ENCODE measurements around the gene SSRP1. TPM values are rescaled to one million over a fixed set of nuclear protein-coding genes. Genes with fewer than 3 reads are reported as not detected.
A peak's percentile ranks its signal among the peaks of the same experiment; 100 is the strongest.

SSRP1 gene
- total RNA-seq, 1 donor from 2014 or later = 79.5 TPM

GRCh38 chr11:57320067-57320718 is 15.5 kb downstream of the SSRP1 start:
- H3K36me3 ChIP-seq (ENCODE audit: insufficient read depth, low read length) = peaks cover 21% of the 10 kb centered on the region
- H3K27ac ChIP-seq (ENCODE audit: low read depth, low read length) = no peak overlapping the region
- Mint-ChIP-seq H3K36me3 (ENCODE audit: low read depth, unreplicated experiment) (peaks cover 18% of the 10 kb centered on the region), H3K27me3 (ENCODE audit: low read depth, unreplicated experiment) (no peaks in the 10 kb centered on the region), H3K27ac (ENCODE audit: unreplicated experiment) (no peak overlapping the region), H3K4me1 (ENCODE audit: low read depth, unreplicated experiment) (peaks cover 36% of the 10 kb centered on the region), H3K4me3 (ENCODE audit: unreplicated experiment) (no peak overlapping the region), H3K9me3 (ENCODE audit: unreplicated experiment) (no peaks in the 10 kb centered on the region)
- no peaks in the 10 kb centered on the region for H3K9me3 ChIP-seq (ENCODE audit: insufficient read depth, low read depth, low read length)
- FAIRE-seq (no peak), DNase-seq (ENCODE audit: low read depth) (no peak)
- peaks cover 51% of the 10 kb centered on the region for H3K4me1 ChIP-seq (ENCODE audit: insufficient read depth, low read length)
- no peaks in the 10 kb centered on the region for H3K27me3 ChIP-seq (ENCODE audit: insufficient read depth, low read length)
- no peak overlapping the region for H3K4me2 ChIP-seq (ENCODE audit: low read length)
- TF ChIP-seq CTCF (IDR thresholded peaks at IDR 0.05; ENCODE audit: insufficient read depth, low read depth, low read length) = no peak
- no peak for TF ChIP-seq EZH2 (IDR thresholded peaks at IDR 0.05; ENCODE audit: insufficient read depth, low read length)
- H3K79me2 ChIP-seq (ENCODE audit: insufficient read depth, low read length) = peaks cover 71% of the 10 kb centered on the region
- H3K4me3 ChIP-seq (ENCODE audit: insufficient read depth, low read depth, low read length) = no peak overlapping the region
- H2AFZ ChIP-seq (ENCODE audit: low read depth, low read length) = no peak overlapping the region
- H3K9ac ChIP-seq (ENCODE audit: low read length) = no peak overlapping the region
- H4K20me1 ChIP-seq (ENCODE audit: insufficient read depth, low read length) = peaks cover 72% of the 10 kb centered on the region

- Histone ChIP-seq H3K4me1 (ENCODE audit: insufficient read depth, low read length) (peaks cover 44% of the 10 kb centered on the region), H3K4me2 (ENCODE audit: low read length) (no peak overlapping the region), H3K27ac (ENCODE audit: low read depth, low read length) (no peak overlapping the region), H3K27me3 (ENCODE audit: insufficient read depth, low read length) (no peaks in the 10 kb centered on the region), H3K79me2 (ENCODE audit: insufficient read depth, low read length) (peaks cover 69% of the 10 kb centered on the region), H3K9ac (ENCODE audit: low read length) (no peak overlapping the region), H3K4me3 (ENCODE audit: insufficient read depth, low read depth, low read length) (no peak overlapping the region), H4K20me1 (ENCODE audit: insufficient read depth, low read length) (peaks cover 79% of the 10 kb centered on the region), H3K9me3 (ENCODE audit: insufficient read depth, low read depth, low read length) (no peaks in the 10 kb centered on the region), H2AFZ (ENCODE audit: low read depth, low read length) (no peak overlapping the region), H3K36me3 (ENCODE audit: insufficient read depth, low read length) (peaks cover 21% of the 10 kb centered on the region)
- H3K4me1 Mint-ChIP-seq (ENCODE audit: low read depth, unreplicated experiment) = peaks cover 29% of the 10 kb centered on the region
- FAIRE-seq = no peak
- H3K27me3 Mint-ChIP-seq (ENCODE audit: low read depth, unreplicated experiment) = no peaks in the 10 kb centered on the region
- no peak for TF ChIP-seq CTCF (IDR thresholded peaks at IDR 0.05; ENCODE audit: insufficient read depth, low read depth, low read length)
- no peak for TF ChIP-seq EZH2 (IDR thresholded peaks at IDR 0.05; ENCODE audit: insufficient read depth, low read length)
- H3K9me3 Mint-ChIP-seq (ENCODE audit: unreplicated experiment) = no peaks in the 10 kb centered on the region
- H3K36me3 Mint-ChIP-seq (ENCODE audit: low read depth, unreplicated experiment) = peaks cover 23% of the 10 kb centered on the region
- no peak overlapping the region for H3K4me3 Mint-ChIP-seq (ENCODE audit: unreplicated experiment)
- no peak for DNase-seq (ENCODE audit: low read depth)
- H3K27ac Mint-ChIP-seq (ENCODE audit: unreplicated experiment) = no peak overlapping the region
Measured at GRCh38 chr11:57318178-57318577, 17.5 kb downstream of the SSRP1 start.

- Histone ChIP-seq H3K27me3 (ENCODE audit: insufficient read depth, low read length) (no peaks in the 10 kb centered on the region), H3K79me2 (ENCODE audit: insufficient read depth, low read length) (peaks cover 64% of the 10 kb centered on the region), H4K20me1 (ENCODE audit: insufficient read depth, low read length) (peaks cover 73% of the 10 kb centered on the region), H3K36me3 (ENCODE audit: insufficient read depth, low read length) (peaks cover 21% of the 10 kb centered on the region), H3K4me3 (ENCODE audit: insufficient read depth, low read depth, low read length) (no peak overlapping the region), H2AFZ (ENCODE audit: low read depth, low read length) (no peak overlapping the region), H3K9ac (ENCODE audit: low read length) (peak overlapping the region; percentile 36), H3K27ac (ENCODE audit: low read depth, low read length) (no peak overlapping the region), H3K9me3 (ENCODE audit: insufficient read depth, low read depth, low read length) (no peaks in the 10 kb centered on the region), H3K4me2 (ENCODE audit: low read length) (peak overlapping the region; percentile 54), H3K4me1 (ENCODE audit: insufficient read depth, low read length) (peaks cover 31% of the 10 kb centered on the region)
- Mint-ChIP-seq H3K4me3 (ENCODE audit: unreplicated experiment) (no peak overlapping the region), H3K27ac (ENCODE audit: unreplicated experiment) (no peak overlapping the region), H3K9me3 (ENCODE audit: unreplicated experiment) (no peaks in the 10 kb centered on the region), H3K36me3 (ENCODE audit: low read depth, unreplicated experiment) (peaks cover 22% of the 10 kb centered on the region), H3K27me3 (ENCODE audit: low read depth, unreplicated experiment) (no peaks in the 10 kb centered on the region), H3K4me1 (ENCODE audit: low read depth, unreplicated experiment) (peaks cover 25% of the 10 kb centered on the region)
- DNase-seq (ENCODE audit: low read depth) (no peak), FAIRE-seq (no peak)
- TF ChIP-seq CTCF (IDR thresholded peaks at IDR 0.05; ENCODE audit: insufficient read depth, low read depth, low read length) (no peak), EZH2 (IDR thresholded peaks at IDR 0.05; ENCODE audit: insufficient read depth, low read length) (no peak)
Measured at GRCh38 chr11:57316017-57316416, 19.7 kb downstream of the SSRP1 start.
